Activated T-helper 2 cell treated with anti-CD3 and anti-CD28 coated beads, Interferon-gamma antibody, Interleukin-2, Interleukin-4, amounts not matched to agents 10 μg/mL and 5 μg/mL and 100 μg/mL, durations not matched to agents 14 hours and 24 hours and 36 hours (primary cell): ENCODE measurements around the gene DDIAS. TPM values are rescaled to one million over a fixed set of nuclear protein-coding genes. Genes with fewer than 3 reads are reported as not detected.
A peak's percentile ranks its signal among the peaks of the same experiment; 100 is the strongest.
"Not testable (repeated sequence)": the region's sequence is repeated elsewhere in the genome, so short reads cannot be mapped to it uniquely, and the experiment has no call there.

ENCODE experiments used
- DNase-seq: peaks from one replicate; pipeline ENCODE4 v3.0.0; 2021; ENCODE audit warnings: low spot score
- H3K27ac Mint-ChIP-seq: one replicate; pipeline ENCODE4 v1.8.0; 2021; ENCODE audit warnings: mixed read lengths
- H3K27me3 Mint-ChIP-seq: one replicate; pipeline ENCODE4 v1.8.0; 2021; ENCODE audit warnings: low read depth, mixed read lengths
- H3K36me3 Mint-ChIP-seq: one replicate; pipeline ENCODE4 v1.8.0; 2021; ENCODE audit warnings: low read depth, mixed read lengths
- H3K4me1 Mint-ChIP-seq: one replicate; pipeline ENCODE4 v1.8.0; 2021; ENCODE audit warnings: low read depth, mixed read lengths
- H3K4me3 Mint-ChIP-seq: one replicate; pipeline ENCODE4 v1.8.0; 2021; ENCODE audit warnings: low read depth, mild to moderate bottlenecking, moderate library complexity, mixed read lengths
- H3K9me3 Mint-ChIP-seq: one replicate; pipeline ENCODE4 v1.8.0; 2021; ENCODE audit warnings: mixed read lengths
- intact Hi-C: fragments of 100-400 bp; cut with micrococcal nuclease; formaldehyde crosslinking; loops from one replicate; pipeline ENCODE4 v1.15.1; 2023
- total RNA-seq: library from RNA; stranded (reverse); gene quantifications from 2 replicates; pipeline ENCODE4 v1.2.3, GENCODE V29; 2022

Gene DDIAS
- total RNA-seq, 1 donor from 2014 or later: 17.8 TPM

- Mint-ChIP-seq H3K4me3 (no peak overlapping the region), H3K4me1 (peaks cover 16% of the 10 kb centered on the region), H3K27ac (no peak overlapping the region), H3K27me3 (no peaks in the 10 kb centered on the region), H3K9me3 (peaks cover 13% of the 10 kb centered on the region), H3K36me3 (peaks cover 32% of the 10 kb centered on the region)
- DNase-seq: no peak
- intact Hi-C loops: no loop called here
Observed at GRCh38 chr11:82937554-82937953, 36.0 kb downstream of the DDIAS start.

DNA sequence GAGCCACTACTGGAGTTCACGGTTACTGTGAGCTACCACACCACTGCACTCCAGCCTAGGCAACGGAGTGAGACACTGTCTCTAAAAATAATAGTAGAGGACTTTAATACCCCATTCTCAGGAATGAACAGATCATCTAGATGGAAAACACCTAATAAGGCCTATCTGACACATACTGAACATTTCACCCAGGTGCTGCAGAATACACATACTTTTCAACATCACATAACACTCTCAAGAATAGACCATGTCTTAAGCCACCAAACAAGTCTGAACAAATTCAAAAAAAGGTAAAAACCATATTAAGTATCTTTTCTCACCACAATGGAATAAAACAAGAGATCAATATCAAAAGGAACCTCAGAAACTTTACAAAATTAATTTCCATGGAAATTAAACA is 37.9 kb downstream of the DDIAS start:
- Mint-ChIP-seq H3K36me3 (peaks cover 16% of the 10 kb centered on the region), H3K27ac (no peak overlapping the region), H3K4me1 (peaks cover 8% of the 10 kb centered on the region), H3K4me3 (no peak overlapping the region), H3K27me3 (no peaks in the 10 kb centered on the region), H3K9me3 (peaks cover 13% of the 10 kb centered on the region)
- intact Hi-C loops: no loop called here
- DNase-seq: no peak

GRCh38 chr11:82942376-82942775 is 40.8 kb downstream of the DDIAS start:
- Mint-ChIP-seq H3K27ac (no peak overlapping the region), H3K27me3 (peaks cover 9% of the 10 kb centered on the region), H3K36me3 (peaks cover 4% of the 10 kb centered on the region), H3K4me3 (no peak overlapping the region), H3K9me3 (peaks cover 13% of the 10 kb centered on the region), H3K4me1 (peaks cover 8% of the 10 kb centered on the region)
- intact Hi-C loops: no loop called here
- no peak for DNase-seq

DNA sequence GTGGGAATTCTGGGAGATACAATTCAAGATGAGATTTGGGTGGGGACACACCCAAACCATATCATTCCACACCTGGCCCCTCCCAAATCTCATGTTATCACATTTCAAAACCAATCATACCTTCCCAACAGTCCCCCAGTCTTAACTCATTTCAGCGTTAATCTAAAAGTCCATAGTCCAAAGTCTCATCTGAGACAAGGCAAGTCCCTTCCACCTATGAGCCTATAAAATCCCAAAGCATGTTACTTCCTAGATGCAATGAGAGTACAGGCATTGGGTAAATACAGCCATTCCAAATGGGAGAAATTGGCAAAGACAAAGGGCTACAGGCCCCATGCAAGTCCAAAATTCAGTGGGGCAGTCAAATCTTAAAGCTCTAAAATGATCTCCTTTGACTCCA is 41.9 kb downstream of the DDIAS start:
- H3K36me3 Mint-ChIP-seq, H3K4me3 Mint-ChIP-seq, intact Hi-C loops, DNase-seq, H3K27ac Mint-ChIP-seq, H3K4me1 Mint-ChIP-seq: not testable (repeated sequence)
- Mint-ChIP-seq H3K27me3 (peaks cover 12% of the 10 kb centered on the region), H3K9me3 (peaks cover 13% of the 10 kb centered on the region)

GRCh38 chr11:82944198-82944597 is 42.7 kb downstream of the DDIAS start:
- peaks cover 14% of the 10 kb centered on the region for H3K27me3 Mint-ChIP-seq
- intact Hi-C loops: no loop called here
- no peak overlapping the region for H3K4me3 Mint-ChIP-seq
- H3K4me1 Mint-ChIP-seq: peaks cover 8% of the 10 kb centered on the region
- H3K36me3 Mint-ChIP-seq: no peaks in the 10 kb centered on the region
- DNase-seq: no peak
- no peak overlapping the region for H3K27ac Mint-ChIP-seq
- peaks cover 13% of the 10 kb centered on the region for H3K9me3 Mint-ChIP-seq

- intact Hi-C loops, DNase-seq, H3K27ac Mint-ChIP-seq, H3K4me3 Mint-ChIP-seq, H3K4me1 Mint-ChIP-seq, H3K36me3 Mint-ChIP-seq: not testable (repeated sequence)
- peaks cover 18% of the 10 kb centered on the region for H3K27me3 Mint-ChIP-seq
- peaks cover 18% of the 10 kb centered on the region for H3K9me3 Mint-ChIP-seq
Observed at GRCh38 chr11:82945041-82945440, 43.5 kb downstream of the DDIAS start.

DNA sequence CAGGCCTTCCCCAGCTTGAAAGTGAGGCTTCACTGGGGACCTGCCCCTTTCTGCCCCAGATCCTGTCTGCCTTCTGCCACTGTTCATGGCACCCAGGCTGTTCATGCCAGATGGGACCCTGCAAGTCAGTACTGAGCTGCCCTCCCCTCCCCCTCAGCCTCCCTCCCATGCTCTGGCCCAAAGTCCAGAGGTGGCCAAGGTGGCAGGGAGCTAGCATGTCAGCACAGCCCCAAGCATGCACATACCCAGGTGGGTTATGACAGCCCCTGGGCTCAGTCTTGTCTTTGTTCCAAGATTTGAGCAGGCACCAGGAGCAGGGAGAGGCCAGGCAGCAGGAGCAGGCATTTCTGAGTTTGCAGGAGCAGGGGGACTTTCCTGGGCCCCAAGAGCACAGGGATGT is 44.1 kb downstream of the DDIAS start:
- H3K4me3 Mint-ChIP-seq: no peak overlapping the region
- peaks cover 3% of the 10 kb centered on the region for H3K4me1 Mint-ChIP-seq
- H3K9me3 Mint-ChIP-seq: peaks cover 20% of the 10 kb centered on the region
- H3K27ac Mint-ChIP-seq: no peak overlapping the region
- no peaks in the 10 kb centered on the region for H3K36me3 Mint-ChIP-seq
- H3K27me3 Mint-ChIP-seq: peaks cover 18% of the 10 kb centered on the region
- no peak for DNase-seq
- intact Hi-C loops: no loop called here

- intact Hi-C loops: no loop called here
- no peak overlapping the region for H3K4me3 Mint-ChIP-seq
- peaks cover 21% of the 10 kb centered on the region for H3K36me3 Mint-ChIP-seq
- no peak for DNase-seq
- no peak overlapping the region for H3K27ac Mint-ChIP-seq
- peaks cover 43% of the 10 kb centered on the region for H3K9me3 Mint-ChIP-seq
- H3K4me1 Mint-ChIP-seq: no peaks in the 10 kb centered on the region
- H3K27me3 Mint-ChIP-seq: peaks cover 21% of the 10 kb centered on the region
Observed at GRCh38 chr11:82949352-82949751, 47.8 kb downstream of the DDIAS start.

- Mint-ChIP-seq H3K27me3 (peaks cover 21% of the 10 kb centered on the region), H3K4me1 (peaks cover 10% of the 10 kb centered on the region), H3K9me3 (peaks cover 55% of the 10 kb centered on the region), H3K36me3 (peaks cover 33% of the 10 kb centered on the region)
- DNase-seq, intact Hi-C loops, H3K27ac Mint-ChIP-seq, H3K4me3 Mint-ChIP-seq: not testable (repeated sequence)
Observed at GRCh38 chr11:82950502-82950901, 49.0 kb downstream of the DDIAS start.

GRCh38 chr11:82955736-82956453 is 54.4 kb downstream of the DDIAS start:
- H3K4me3 Mint-ChIP-seq, H3K27me3 Mint-ChIP-seq, intact Hi-C loops: not testable (repeated sequence)
- DNase-seq: peak; percentile 62
- peaks cover 44% of the 10 kb centered on the region for H3K4me1 Mint-ChIP-seq
- H3K27ac Mint-ChIP-seq: peak overlapping the region; percentile 31
- peaks cover 45% of the 10 kb centered on the region for H3K36me3 Mint-ChIP-seq
- H3K9me3 Mint-ChIP-seq: peaks cover 56% of the 10 kb centered on the region

DNA sequence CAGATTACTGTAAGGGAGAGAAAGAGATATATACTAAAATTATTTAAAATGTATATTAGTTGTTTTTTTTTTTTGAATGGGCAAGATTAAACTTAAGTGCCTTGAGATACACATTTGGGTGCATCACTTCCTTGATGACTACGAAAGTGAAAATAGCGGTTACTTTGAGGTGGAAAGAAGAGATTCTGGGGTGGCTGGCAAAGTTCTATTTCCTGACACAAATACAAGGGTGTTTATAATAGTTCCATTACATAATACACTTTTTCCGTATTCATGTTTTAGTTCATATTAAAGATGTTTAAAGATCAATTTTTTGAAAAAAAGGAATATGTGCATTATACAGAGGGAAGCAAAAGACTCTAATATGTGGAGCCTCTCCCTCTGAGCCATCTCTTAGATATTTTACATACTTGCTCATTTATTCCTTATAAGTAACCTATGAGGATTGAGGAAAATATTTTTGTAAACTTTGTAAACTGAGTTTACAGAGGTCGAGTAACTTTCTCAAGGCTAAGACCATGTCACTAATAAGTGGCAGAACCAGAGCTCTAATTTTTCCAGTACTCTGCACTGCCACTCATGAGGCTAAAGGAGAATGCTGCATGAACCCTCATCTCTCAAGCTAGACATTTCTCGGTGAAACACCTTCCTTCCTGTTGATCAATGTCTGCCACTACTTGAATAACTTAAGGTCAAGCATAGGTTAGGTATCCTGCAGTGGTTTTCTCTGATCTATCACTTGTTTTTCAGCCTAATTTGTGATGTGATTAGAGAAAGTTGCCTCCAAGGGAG is 58.6 kb downstream of the DDIAS start:
- peaks cover 24% of the 10 kb centered on the region for H3K9me3 Mint-ChIP-seq
- intact Hi-C loops: loop anchor here (1.0 kb wide), 6 partner anchors 9 to 111 kb away; partner anchors contain the start of gene RAB30
- peak overlapping the region; percentile 31 for H3K27ac Mint-ChIP-seq
- peak overlapping the region; percentile 34 for H3K4me3 Mint-ChIP-seq
- H3K27me3 Mint-ChIP-seq: peaks cover 5% of the 10 kb centered on the region
- peak; percentile 47 for DNase-seq
- peaks cover 52% of the 10 kb centered on the region for H3K4me1 Mint-ChIP-seq
- H3K36me3 Mint-ChIP-seq: peaks cover 18% of the 10 kb centered on the region

DNA sequence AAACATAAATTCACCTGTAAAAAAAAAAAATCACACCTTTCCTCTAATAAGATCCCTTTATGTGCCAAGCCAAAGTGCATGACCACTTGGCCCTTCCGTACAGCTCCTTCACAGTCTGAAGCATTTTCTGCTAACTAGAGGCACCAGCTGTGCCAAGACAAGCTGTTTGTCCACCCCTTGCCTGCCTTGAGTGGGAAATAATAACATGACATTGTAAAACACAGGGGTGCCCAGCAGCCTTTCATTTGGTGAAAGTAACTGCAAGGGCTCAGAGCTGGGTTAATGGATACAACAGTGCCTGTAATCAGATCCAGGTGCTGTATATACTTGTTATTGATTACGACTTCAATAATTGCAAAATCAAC is 59.2 kb downstream of the DDIAS start:
- Mint-ChIP-seq H3K4me1 (peaks cover 48% of the 10 kb centered on the region), H3K4me3 (peak overlapping the region; percentile 34)
- intact Hi-C loops: loop anchor here (1.0 kb wide), 6 partner anchors 9 to 111 kb away; partner anchors contain the start of gene RAB30

DNA sequence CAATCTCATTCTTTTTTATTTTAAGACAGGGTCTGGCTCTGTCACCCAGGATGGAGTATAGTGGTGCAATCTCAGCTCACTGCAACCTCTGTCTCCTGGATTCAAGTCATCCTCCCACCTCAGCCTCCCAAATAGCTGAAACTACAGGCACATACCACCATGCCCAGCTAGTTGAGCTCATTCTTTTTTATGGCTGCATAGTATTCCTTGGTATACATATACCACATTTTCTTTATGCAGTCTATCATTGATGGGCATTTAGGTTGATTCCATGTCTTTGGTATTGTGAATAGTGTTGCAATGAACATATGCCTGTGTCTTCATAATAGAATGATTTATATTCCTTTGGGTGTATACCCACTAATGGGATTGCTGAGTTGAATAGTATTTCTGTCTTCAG is 60.5 kb downstream of the DDIAS start:
- Mint-ChIP-seq H3K9me3 (peaks cover 13% of the 10 kb centered on the region), H3K27me3 (peaks cover 10% of the 10 kb centered on the region), H3K4me1 (peaks cover 44% of the 10 kb centered on the region)
- H3K27ac Mint-ChIP-seq, H3K36me3 Mint-ChIP-seq, H3K4me3 Mint-ChIP-seq, DNase-seq, intact Hi-C loops: not testable (repeated sequence)

More for the DNA sequence above, 59.2 kb downstream of the DDIAS start:
- no peak for DNase-seq
- peak overlapping the region; percentile 31 for H3K27ac Mint-ChIP-seq
- peaks cover 20% of the 10 kb centered on the region for H3K9me3 Mint-ChIP-seq
- H3K27me3 Mint-ChIP-seq: peaks cover 8% of the 10 kb centered on the region
- peaks cover 14% of the 10 kb centered on the region for H3K36me3 Mint-ChIP-seq
